GM21528 (cell line): ENCODE data around the gene C10orf95.

Experiments
- ATAC-seq: cut with Tn5 transposase; IDR thresholded peaks from one replicate; pipeline ENCODE4 v1.9.1; 2021; ENCODE audit warnings: mild to moderate bottlenecking, moderate library complexity; ENCODE audit not compliant: unreplicated experiment, low FRiP score

Gene C10orf95

DNA sequence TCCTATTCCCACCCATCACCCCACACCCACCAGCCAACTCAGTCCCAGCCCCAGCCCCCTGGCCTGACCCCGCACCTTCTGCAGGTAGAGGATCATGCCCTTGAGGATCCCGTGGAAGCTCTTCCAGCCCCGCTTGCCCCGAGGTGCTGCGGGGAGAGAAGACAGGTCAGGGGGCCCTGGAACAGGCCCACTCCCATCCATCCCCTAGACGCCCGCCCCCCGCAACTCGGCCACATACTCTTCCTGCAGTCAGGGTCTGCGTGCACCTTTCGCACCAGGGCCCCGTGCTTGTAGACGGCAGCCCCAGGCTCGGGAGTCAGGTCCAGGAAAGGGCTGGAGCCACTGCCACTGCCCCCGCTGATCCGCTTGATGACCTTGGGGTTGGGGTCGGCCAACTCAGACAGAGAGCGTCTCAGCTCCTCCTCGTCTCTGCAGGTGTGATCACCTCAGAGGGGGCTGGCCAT lies 46.2 kb downstream of the C10orf95 start:
- ATAC-seq = no peak

GRCh38 chr10:102404361-102405107 lies 46.8 kb downstream of the C10orf95 start:
- ATAC-seq = no peak

DNA sequence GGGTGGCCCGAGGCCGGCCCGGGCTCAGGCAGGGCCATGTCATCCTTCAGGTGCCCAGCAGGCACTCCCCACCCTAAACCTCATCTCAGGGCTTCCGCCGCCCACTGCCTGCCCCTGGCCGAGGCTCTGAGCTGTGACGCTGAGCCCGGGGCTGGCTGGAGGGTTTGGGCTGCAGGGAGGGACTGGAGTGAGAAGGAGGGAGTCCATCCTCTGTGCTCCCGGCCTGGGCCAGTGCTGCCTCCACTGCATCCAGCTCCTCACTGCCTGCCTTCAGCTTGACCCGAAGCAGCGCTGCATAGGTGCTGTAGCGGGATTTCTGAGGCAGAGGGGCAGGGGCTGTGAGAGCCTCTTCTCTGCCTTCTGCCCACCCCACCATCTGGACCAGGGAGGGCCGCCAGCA lies 48.2 kb downstream of the C10orf95 start:
- ATAC-seq = no peak

DNA sequence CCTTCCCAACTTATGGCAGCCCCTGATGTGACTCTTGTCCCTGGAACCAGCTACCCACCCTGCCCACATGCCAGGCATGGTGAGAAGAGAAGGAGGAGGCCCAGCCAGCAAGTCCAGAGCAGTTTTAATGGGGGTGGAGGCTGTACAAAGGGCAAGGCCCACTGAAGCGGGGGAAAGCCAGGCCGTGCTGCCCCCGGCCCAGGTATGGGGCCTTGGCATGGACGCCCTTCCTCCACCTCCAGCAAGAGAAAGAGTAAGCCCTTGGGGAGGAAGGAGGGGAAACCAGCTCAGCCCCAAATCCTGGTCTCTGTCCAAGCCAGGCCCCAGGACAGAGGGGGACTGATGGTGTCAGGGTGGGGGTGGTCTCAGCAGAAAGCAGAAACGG lies 48.8 kb downstream of the C10orf95 start:
- no peak for ATAC-seq

- ATAC-seq = no peak
Measured at GRCh38 chr10:102401735-102402511, 49.4 kb downstream of the C10orf95 start.

GRCh38 chr10:102401342-102401654 lies 50.0 kb downstream of the C10orf95 start:
- no peak for ATAC-seq

- ATAC-seq = no peak
Measured at GRCh38 chr10:102400598-102401341, 50.6 kb downstream of the C10orf95 start.

DNA sequence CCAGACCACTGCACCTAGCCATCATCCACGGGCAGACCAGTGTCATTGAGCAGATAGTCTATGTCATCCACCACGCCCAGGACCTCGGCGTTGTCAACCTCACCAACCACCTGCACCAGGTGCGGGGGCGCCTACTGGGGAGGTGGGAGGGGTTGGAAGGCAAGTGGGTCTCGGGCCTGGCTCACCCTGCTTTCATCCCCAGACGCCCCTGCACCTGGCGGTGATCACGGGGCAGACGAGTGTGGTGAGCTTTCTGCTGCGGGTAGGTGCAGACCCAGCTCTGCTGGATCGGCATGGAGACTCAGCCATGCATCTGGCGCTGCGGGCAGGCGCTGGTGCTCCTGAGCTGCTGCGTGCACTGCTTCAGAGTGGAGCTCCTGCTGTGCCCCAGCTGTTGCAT lies 51.3 kb downstream of the C10orf95 start:
- ATAC-seq = no peak
